Testis (tissue), 2 donors: ENCODE results near the gene THBD.

ENCODE experiments used
- POLR2A ChIP-seq: fragments of 450-650 bp; IDR thresholded peaks from one replicate; pipeline ENCODE4 v1.6.1; 2017; ENCODE audit warnings: antibody characterized with exemption, mild to moderate bottlenecking, moderate library complexity
- TF ChIP-seq, protein P1 (sequence below), 3 experiments: fragments of 450-650 bp in 2 of 3; fragments of 200-600 bp in 1 of 3; sonication (generic) in 1 of 3; IDR thresholded peaks; one replicate each; pipeline ENCODE4 v1.5.1; 2016 to 2019; ENCODE audit warnings: antibody characterized with exemption in 3 of 3, mild to moderate bottlenecking in 2 of 3, moderate library complexity in 1 of 3

DNA sequence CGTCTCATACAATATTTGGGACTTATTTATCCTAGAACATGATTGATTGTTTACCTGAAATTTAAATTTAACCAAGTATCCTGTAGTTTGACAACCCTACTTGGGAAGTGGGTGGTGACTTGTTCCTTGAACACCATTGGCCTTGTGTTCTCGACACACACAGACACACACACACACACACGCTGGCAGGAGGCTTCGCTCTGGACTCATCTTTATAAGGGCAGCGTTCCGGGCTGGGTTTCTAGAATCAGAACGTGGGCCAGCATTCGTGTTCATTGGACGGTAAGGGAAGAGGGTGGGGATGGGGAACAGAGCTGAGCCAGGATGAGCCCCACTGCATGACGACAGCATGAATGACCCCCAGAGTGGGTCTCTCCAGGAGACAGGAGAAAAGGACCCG is 30.5 kb downstream of the THBD start:
- no peak for TF ChIP-seq POLR2A
- TF ChIP-seq, protein P1, sequence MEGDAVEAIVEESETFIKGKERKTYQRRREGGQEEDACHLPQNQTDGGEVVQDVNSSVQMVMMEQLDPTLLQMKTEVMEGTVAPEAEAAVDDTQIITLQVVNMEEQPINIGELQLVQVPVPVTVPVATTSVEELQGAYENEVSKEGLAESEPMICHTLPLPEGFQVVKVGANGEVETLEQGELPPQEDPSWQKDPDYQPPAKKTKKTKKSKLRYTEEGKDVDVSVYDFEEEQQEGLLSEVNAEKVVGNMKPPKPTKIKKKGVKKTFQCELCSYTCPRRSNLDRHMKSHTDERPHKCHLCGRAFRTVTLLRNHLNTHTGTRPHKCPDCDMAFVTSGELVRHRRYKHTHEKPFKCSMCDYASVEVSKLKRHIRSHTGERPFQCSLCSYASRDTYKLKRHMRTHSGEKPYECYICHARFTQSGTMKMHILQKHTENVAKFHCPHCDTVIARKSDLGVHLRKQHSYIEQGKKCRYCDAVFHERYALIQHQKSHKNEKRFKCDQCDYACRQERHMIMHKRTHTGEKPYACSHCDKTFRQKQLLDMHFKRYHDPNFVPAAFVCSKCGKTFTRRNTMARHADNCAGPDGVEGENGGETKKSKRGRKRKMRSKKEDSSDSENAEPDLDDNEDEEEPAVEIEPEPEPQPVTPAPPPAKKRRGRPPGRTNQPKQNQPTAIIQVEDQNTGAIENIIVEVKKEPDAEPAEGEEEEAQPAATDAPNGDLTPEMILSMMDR (IDR thresholded peaks at IDR 0.05): no peak
